ENCODE results near the gene L3MBTL2. TPM values are rescaled to one million over a fixed set of nuclear protein-coding genes. Genes with fewer than 3 reads are reported as not detected.

The L3MBTL2 gene
- total RNA-seq, 1 experiment from 2014 or later = 24.7 TPM

GRCh38 chr22:41245917-41246499, 40.9 kb downstream of the L3MBTL2 start:
- H3K9me2 ChIP-seq (ENCODE audit: insufficient read depth) = no peaks in the 10 kb centered on the region
- BruUV-seq (replicated peaks) = TSS peak; percentile 28
- peaks cover 17 to 53% of the 10 kb centered on the region in 2 experiments for H3K36me3 ChIP-seq (ENCODE audit: control insufficient read depth in 1 of 2, insufficient read depth in 2 of 2, low read length in 2 of 2)
- TF ChIP-seq SIN3A (IDR thresholded peaks at IDR 0.05; ENCODE audit: low read depth) = no peak
- peak in 2 of 3 experiments; percentile 29 to 43; a peak in 3 of 6 replicates for TF ChIP-seq CTCF (IDR thresholded peaks at IDR 0.05 in 2 of 3, conservative IDR thresholded peaks at IDR 0.05 in 1 of 3; ENCODE audit: borderline replicate concordance in 1 of 3, insufficient read depth in 1 of 3, low read depth in 2 of 3, low read length in 2 of 3)
- RAD21 ChIA-PET (ENCODE audit: low non-redundant PET in 1 of 2, low total read pairs in 2 of 2, uncharacterized antibody in 2 of 2, unreplicated experiment in 2 of 2) = interaction anchor here in 1 of 2 experiments (0.7 kb wide), 1 partner anchor 66 kb away, joined by 3 read pairs; no protein-coding TSS in a partner anchor
- peaks cover 6 to 10% of the 10 kb centered on the region in 2 experiments; a peak in 3 of 4 replicates for H3K4me1 ChIP-seq (ENCODE audit: control insufficient read depth in 1 of 2, insufficient read depth in 2 of 2, low read length in 2 of 2)
- H3K79me2 ChIP-seq (ENCODE audit: insufficient read depth, low read length) = no peaks in the 10 kb centered on the region
- no peaks in the 10 kb centered on the region for H3K27me3 ChIP-seq (ENCODE audit: insufficient read depth, low read length)
- ATAC-seq (peak; percentile 53), DNase-seq (ENCODE audit: low read depth, low spot score) (no peak)
- H3K4me2 ChIP-seq (ENCODE audit: low read length) = no peak overlapping the region
- POLR2A ChIA-PET = no interaction called here
- intact Hi-C loops (cut with micrococcal nuclease) = no loop called here
- H3K9ac ChIP-seq (ENCODE audit: low read length) = no peak overlapping the region
- H2AFZ ChIP-seq (ENCODE audit: low read depth, low read length, poor library complexity, severe bottlenecking) = no peak overlapping the region
- H4K20me1 ChIP-seq (ENCODE audit: insufficient read depth) = peaks cover 4% of the 10 kb centered on the region; the same call in 1 of the 2 replicates
- no peak overlapping the region for H3K4me3 ChIP-seq (replicated peaks in 1 of 2; ENCODE audit: low read depth in 1 of 2, low read length in 2 of 2)
- H3K27ac ChIP-seq (ENCODE audit: low read depth, low read length) = no peak overlapping the region
- CTCF ChIA-PET = interaction anchor here (1.9 kb wide), 1 partner anchor 323 kb away, joined by 9 read pairs; no protein-coding TSS in a partner anchor
- H3K9me3 ChIP-seq (ENCODE audit: control insufficient read depth in 1 of 2, insufficient read depth in 1 of 2, low read depth in 1 of 2, low read length in 2 of 2) = no peaks in the 10 kb centered on the region

GRCh38 chr22:41247703-41248102, 42.6 kb downstream of the L3MBTL2 start:
- 0 out of 2 replicates have a peak, but pooled peaks cover under 1% of the 10 kb centered on the region for H3K79me2 ChIP-seq (ENCODE audit: insufficient read depth, low read length)
- RAD21 ChIA-PET (ENCODE audit: low non-redundant PET in 1 of 2, low total read pairs in 2 of 2, uncharacterized antibody in 2 of 2, unreplicated experiment in 2 of 2) = no interaction called here
- no peaks in the 10 kb centered on the region for H4K20me1 ChIP-seq (ENCODE audit: insufficient read depth)
- no peaks in the 10 kb centered on the region for H3K9me3 ChIP-seq (ENCODE audit: control insufficient read depth in 1 of 2, insufficient read depth in 1 of 2, low read depth in 1 of 2, low read length in 2 of 2)
- peaks cover under 1 to 4% of the 10 kb centered on the region in 2 experiments; a peak in 3 of 4 replicates for H3K4me1 ChIP-seq (ENCODE audit: control insufficient read depth in 1 of 2, insufficient read depth in 2 of 2, low read length in 2 of 2)
- no peak overlapping the region for H3K4me2 ChIP-seq (ENCODE audit: low read length)
- no peak overlapping the region for H3K27ac ChIP-seq (ENCODE audit: low read depth, low read length)
- no peak overlapping the region for H3K9ac ChIP-seq (ENCODE audit: low read length)
- H3K36me3 ChIP-seq (ENCODE audit: control insufficient read depth in 1 of 2, insufficient read depth in 2 of 2, low read length in 2 of 2) = peaks cover 28 to 65% of the 10 kb centered on the region in 2 experiments
- no peak overlapping the region for H3K4me3 ChIP-seq (replicated peaks in 1 of 2; ENCODE audit: low read depth in 1 of 2, low read length in 2 of 2)
- BruUV-seq (replicated peaks) = no TSS peak
- CTCF ChIA-PET = no interaction called here
- POLR2A ChIA-PET = interaction anchor here (0.6 kb wide), 1 partner anchor 10 kb away, joined by 3 read pairs; no protein-coding TSS in a partner anchor
- ATAC-seq = no peak
- H2AFZ ChIP-seq (ENCODE audit: low read depth, low read length, poor library complexity, severe bottlenecking) = no peak overlapping the region
- H3K9me2 ChIP-seq (ENCODE audit: insufficient read depth) = no peaks in the 10 kb centered on the region
- intact Hi-C loops (cut with micrococcal nuclease) = no loop called here
- no peak for DNase-seq (ENCODE audit: low read depth, low spot score)
- no peaks in the 10 kb centered on the region for H3K27me3 ChIP-seq (ENCODE audit: insufficient read depth, low read length)
- no peak for TF ChIP-seq FOSL1 (IDR thresholded peaks at IDR 0.05; ENCODE audit: low read depth)
- no peak for TF ChIP-seq SP1 (IDR thresholded peaks at IDR 0.05; ENCODE audit: low read depth)
- TF ChIP-seq ZBTB33 (IDR thresholded peaks at IDR 0.05; ENCODE audit: extremely low read depth, insufficient replicate concordance, low read length) = no peak
- TF ChIP-seq CEBPB (IDR thresholded peaks at IDR 0.05; ENCODE audit: low read depth) = no peak
- TF ChIP-seq SIN3A (IDR thresholded peaks at IDR 0.05; ENCODE audit: low read depth) = no peak
- no peak for TF ChIP-seq ZNF274 (IDR thresholded peaks at IDR 0.05; ENCODE audit: low read depth, low read length)
- TF ChIP-seq JUND (IDR thresholded peaks at IDR 0.05) = no peak
- no peak for TF ChIP-seq POLR2AphosphoS5 (IDR thresholded peaks at IDR 0.05; ENCODE audit: low read depth, low read length)
- TF ChIP-seq CTCF (IDR thresholded peaks at IDR 0.05 in 2 of 3, conservative IDR thresholded peaks at IDR 0.05 in 1 of 3; ENCODE audit: borderline replicate concordance in 1 of 3, insufficient read depth in 1 of 3, low read depth in 2 of 3, low read length in 2 of 3) = no peak
- TF ChIP-seq YY1 (IDR thresholded peaks at IDR 0.05; ENCODE audit: extremely low read depth, insufficient replicate concordance, low read depth, low read length) = no peak
- TF ChIP-seq POLR2A (IDR thresholded peaks at IDR 0.05; ENCODE audit: borderline replicate concordance, extremely low read depth, insufficient read depth, insufficient read length) = no peak
- TF ChIP-seq EZH2 (IDR thresholded peaks at IDR 0.05) = no peak

Data from HCT116 (cell line).